PC-3 (cell line): ENCODE results near the gene ORMDL2. TPM values are rescaled to one million over a fixed set of nuclear protein-coding genes. Genes with fewer than 3 reads are reported as not detected.
"Not testable (repeated sequence)": the region's sequence is repeated elsewhere in the genome, so short reads cannot be mapped to it uniquely, and the experiment has no call there.

Source experiments
- ATAC-seq: fragments of 200-7000 bp; cut with Tn5 transposase; 2 replicates; pipeline ENCODE4 v1.9.1; 2020; ENCODE audit warnings: mild to moderate bottlenecking, moderate library complexity
- BruUV-seq: library from RNA; stranded (reverse); fragments of 400-500 nt; replicated peaks from 2 replicates; lab custom pipeline; 2021; lab: Mats Ljungman, UMichigan
- CTCF ChIA-PET: fragments of 300-600 bp; sonication (Branson Sonifier 250); formaldehyde crosslinking; loops from one replicate; lab custom pipeline; 2022; ENCODE audit warnings: antibody characterized with exemption; lab: Charles Lee
- POLR2A ChIA-PET: fragments of 300-600 bp; sonication (Branson Sonifier 250); formaldehyde crosslinking; loops from one replicate; lab custom pipeline; 2022; ENCODE audit warnings: antibody characterized with exemption; ENCODE audit not compliant: unreplicated experiment; lab: Charles Lee
- DNase-seq: peaks from one replicate; pipeline ENCODE4 v3.0.0-alpha.2; 2015
- H2AFZ ChIP-seq: fragments of 300-600 bp; sonication (generic); 2 replicates; pipeline ENCODE4 v1.6.0; 2016; ENCODE audit warnings: antibody characterized with exemption, low read length
- H3F3A ChIP-seq: fragments of 300-600 bp; sonication (generic); one replicate; pipeline ENCODE4 v1.6.0; 2017; ENCODE audit warnings: antibody characterized with exemption, low read length, control low read depth, mild to moderate bottlenecking; ENCODE audit not compliant: unreplicated experiment
- H3K27ac ChIP-seq: fragments of 300-600 bp; sonication (generic); 2 replicates; pipeline ENCODE4 v1.5.1; 2016; ENCODE audit warnings: mild to moderate bottlenecking, low read length
- H3K27me3 ChIP-seq: fragments of 300-600 bp; sonication (generic); 2 replicates; pipeline ENCODE4 v1.6.1; 2016; ENCODE audit warnings: low read length, mixed read lengths
- H3K36me3 ChIP-seq: fragments of 300-600 bp; sonication (generic); 2 replicates; pipeline ENCODE4 v1.6.1; 2016; ENCODE audit warnings: low read depth, mixed run types, low read length, mixed read lengths
- H3K4me1 ChIP-seq: fragments of 300-600 bp; sonication (generic); 2 replicates; pipeline ENCODE4 v1.5.1; 2016; ENCODE audit warnings: low read length; ENCODE audit not compliant: insufficient read depth
- H3K4me2 ChIP-seq: fragments of 300-600 bp; sonication (generic); 2 replicates; pipeline ENCODE4 v1.6.0; 2016; ENCODE audit warnings: low read length
- H3K4me3 ChIP-seq: fragments of 300-600 bp; sonication (generic); 2 replicates; pipeline ENCODE4 v1.5.1; 2016; ENCODE audit warnings: mild to moderate bottlenecking, low read length, mixed read lengths
- H3K79me2 ChIP-seq: fragments of 300-600 bp; sonication (generic); 2 replicates; pipeline ENCODE4 v1.6.1; 2017; ENCODE audit warnings: low read length, mixed read lengths
- H3K9ac ChIP-seq: fragments of 300-600 bp; sonication (generic); 2 replicates; pipeline ENCODE4 v1.6.0; 2016; ENCODE audit warnings: mild to moderate bottlenecking, low read length
- H3K9me2 ChIP-seq: fragments of 300-600 bp; sonication (generic); replicated peaks from 2 replicates; pipeline ENCODE4 v1.6.1; 2016; ENCODE audit warnings: mixed run types, low read length, mixed read lengths
- H3K9me3 ChIP-seq: fragments of 300-600 bp; sonication (generic); 2 replicates; pipeline ENCODE4 v1.6.1; 2016; ENCODE audit warnings: low read length, mixed read lengths
- H4K20me1 ChIP-seq: fragments of 300-600 bp; sonication (generic); 2 replicates; pipeline ENCODE4 v1.6.1; 2016; ENCODE audit warnings: low read length, mixed read lengths
- CTCF ChIP-seq: fragments of 300-600 bp; sonication (generic); conservative IDR thresholded peaks from 2 replicates; pipeline ENCODE4 v1.5.1; 2017; ENCODE audit warnings: antibody characterized with exemption, low read depth, mild to moderate bottlenecking, low read length
- EZH2 ChIP-seq: fragments of 300-600 bp; sonication (generic); IDR thresholded peaks from one replicate; pipeline ENCODE4 v1.6.1; 2017; ENCODE audit warnings: antibody characterized with exemption, mild to moderate bottlenecking, low read length; ENCODE audit not compliant: unreplicated experiment
- EZH2phosphoT487 ChIP-seq: fragments of 300-600 bp; sonication (generic); IDR thresholded peaks from 2 replicates; pipeline ENCODE4 v1.6.1; 2018; ENCODE audit warnings: mild to moderate bottlenecking, antibody characterized with exemption, low read length, borderline replicate concordance
- intact Hi-C: fragments of 100-400 bp; cut with micrococcal nuclease; formaldehyde crosslinking; loops from 2 replicates; pipeline ENCODE4 v1.9.0; 2023
- total RNA-seq: library from RNA; depleted of rRNA; stranded (reverse); fragments of >200 nt; gene quantifications from 2 replicates; pipeline ENCODE4 v1.2.3, GENCODE V29; 2014

ORMDL2 gene
- total RNA-seq, 1 experiment from 2014 or later: 19.2 TPM

DNA sequence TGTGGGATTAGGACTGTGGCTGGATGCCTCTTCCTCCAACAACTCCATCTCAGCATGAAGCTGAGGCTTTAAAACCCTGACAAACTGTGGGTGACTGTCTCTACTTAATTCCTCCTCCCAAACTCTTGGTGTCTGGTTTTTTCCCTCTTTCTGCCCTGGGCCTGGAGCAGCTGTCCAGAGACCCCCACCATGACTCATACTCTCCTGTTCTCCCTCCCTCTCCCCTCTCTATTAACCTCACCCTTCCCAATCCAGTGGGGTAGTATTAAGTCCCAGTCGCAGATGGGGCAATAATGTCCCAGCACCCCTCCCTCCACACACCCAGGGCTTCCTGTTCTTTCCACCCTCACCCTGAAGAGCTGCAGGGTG, 13.6 kb downstream of the ORMDL2 start:
- Histone ChIP-seq H3K4me3 (peak overlapping the region; percentile 83; the same call in 1 of the 2 replicates), H3K4me1 (peaks cover 18% of the 10 kb centered on the region), H3K27me3 (no peaks in the 10 kb centered on the region), H2AFZ (no peak overlapping the region), H3K36me3 (no peaks in the 10 kb centered on the region), H3K4me2 (peak overlapping the region; percentile 95; the same call in 1 of the 2 replicates), H4K20me1 (no peaks in the 10 kb centered on the region), H3K9ac (no peak overlapping the region), H3K79me2 (peaks cover 37% of the 10 kb centered on the region), H3K27ac (no peak overlapping the region), H3K9me3 (no peaks in the 10 kb centered on the region), H3K9me2 (no peaks in the 10 kb centered on the region), H3F3A (no peaks in the 10 kb centered on the region)
- TF ChIP-seq CTCF (no peak), EZH2 (no peak), EZH2phosphoT487 (no peak)
- no peak for ATAC-seq
- POLR2A ChIA-PET: no interaction called here
- no peak for DNase-seq
- CTCF ChIA-PET: no interaction called here
- BruUV-seq: no TSS peak
- intact Hi-C loops: no loop called here

GRCh38 chr12:55833056-55833455, 15.2 kb downstream of the ORMDL2 start:
- no peaks in the 10 kb centered on the region for H4K20me1 ChIP-seq
- intact Hi-C loops: no loop called here
- H3K9ac ChIP-seq: no peak overlapping the region
- BruUV-seq: no TSS peak
- ChIA-PET POLR2A (no interaction called here), CTCF (no interaction called here)
- no peak overlapping the region for H3K27ac ChIP-seq
- DNase-seq: no peak
- no peak overlapping the region for H2AFZ ChIP-seq
- no peaks in the 10 kb centered on the region for H3F3A ChIP-seq
- no peak overlapping the region for H3K4me2 ChIP-seq
- H3K79me2 ChIP-seq: peaks cover 20% of the 10 kb centered on the region
- no peak for TF ChIP-seq EZH2
- no peak for TF ChIP-seq EZH2phosphoT487
- no peak for TF ChIP-seq CTCF
- no peaks in the 10 kb centered on the region for H3K27me3 ChIP-seq
- H3K9me2 ChIP-seq: no peaks in the 10 kb centered on the region
- peaks cover 8% of the 10 kb centered on the region; the same call in 1 of the 2 replicates for H3K4me1 ChIP-seq
- no peaks in the 10 kb centered on the region for H3K36me3 ChIP-seq
- ATAC-seq: no peak
- H3K4me3 ChIP-seq: no peak overlapping the region
- H3K9me3 ChIP-seq: no peaks in the 10 kb centered on the region

GRCh38 chr12:55834400-55834799, 16.6 kb downstream of the ORMDL2 start:
- POLR2A ChIA-PET, H3F3A ChIP-seq: not testable (repeated sequence)

More at GRCh38 chr12:55834400-55834799, 16.6 kb downstream of the ORMDL2 start:
- H4K20me1 ChIP-seq, DNase-seq, BruUV-seq, H3K79me2 ChIP-seq, H3K4me3 ChIP-seq, H3K9me2 ChIP-seq, H3K27ac ChIP-seq, H3K4me1 ChIP-seq, CTCF ChIA-PET, H3K9ac ChIP-seq, H3K9me3 ChIP-seq, H3K27me3 ChIP-seq, intact Hi-C loops, H3K36me3 ChIP-seq, ATAC-seq, H2AFZ ChIP-seq, H3K4me2 ChIP-seq: not testable (repeated sequence)
